ENCODE results near the gene ZNF30.

The ZNF30 gene

GRCh38 chr19:34960103-34960805 is 33.6 kb downstream of the ZNF30 start:
- no peak for DNase-seq (ENCODE audit: low spot score)
- Histone ChIP-seq H3K27ac (no peak overlapping the region), H3K4me3 (no peak overlapping the region)
- TF ChIP-seq CTCF (IDR thresholded peaks at IDR 0.05): no peak

- no peak for DNase-seq (ENCODE audit: low spot score)
- TF ChIP-seq CTCF (IDR thresholded peaks at IDR 0.05): no peak
- Histone ChIP-seq H3K4me3 (no peak overlapping the region), H3K27ac (no peak overlapping the region)
These were observed 34.4 kb downstream of the ZNF30 start for GRCh38 chr19:34960940-34961679.

- no peak for TF ChIP-seq CTCF (IDR thresholded peaks at IDR 0.05)
- no peak for DNase-seq (ENCODE audit: low spot score)
- H3K27ac ChIP-seq: peak overlapping the region in 1 of 2 donors; percentile 70
- peak overlapping the region; percentile 88 for H3K4me3 ChIP-seq
These were observed 35.3 kb downstream of the ZNF30 start for GRCh38 chr19:34961775-34962686.

GRCh38 chr19:34962687-34963572 is 36.2 kb downstream of the ZNF30 start:
- Histone ChIP-seq H3K4me3 (peak overlapping the region; percentile 88), H3K27ac (peak overlapping the region; percentile 32 to 70)
- no peak for DNase-seq (ENCODE audit: low spot score)
- TF ChIP-seq CTCF (IDR thresholded peaks at IDR 0.05): no peak

- Histone ChIP-seq H3K27ac (peak within 1 kb of the TSS; percentile 32 to 70), H3K4me3 (peak within 1 kb of the TSS; percentile 88)
- no peak for DNase-seq (ENCODE audit: low spot score)
- TF ChIP-seq CTCF (IDR thresholded peaks at IDR 0.05): no peak
These were observed 37.1 kb downstream of the ZNF30 start, which contains the start of gene ZNF792 for GRCh38 chr19:34963573-34964406. Gene ZNF792, minus strand, starts transcription at chr19:34964229. Its CDS starts 567 bp downstream, at chr19:34963662.

Data from coronary artery (tissue), 2 donors.